Medulla oblongata (tissue), 1 donor: Measurements from ENCODE around the gene HPS1.
"Not testable (repeated sequence)": the region's sequence is repeated elsewhere in the genome, so short reads cannot be mapped to it uniquely, and the experiment has no call there.

Experiments used
- DNase-seq: peaks from one replicate; pipeline ENCODE4 v3.0.0-alpha.2; 2015; ENCODE audit errors: extremely low spot score

Gene HPS1

DNA sequence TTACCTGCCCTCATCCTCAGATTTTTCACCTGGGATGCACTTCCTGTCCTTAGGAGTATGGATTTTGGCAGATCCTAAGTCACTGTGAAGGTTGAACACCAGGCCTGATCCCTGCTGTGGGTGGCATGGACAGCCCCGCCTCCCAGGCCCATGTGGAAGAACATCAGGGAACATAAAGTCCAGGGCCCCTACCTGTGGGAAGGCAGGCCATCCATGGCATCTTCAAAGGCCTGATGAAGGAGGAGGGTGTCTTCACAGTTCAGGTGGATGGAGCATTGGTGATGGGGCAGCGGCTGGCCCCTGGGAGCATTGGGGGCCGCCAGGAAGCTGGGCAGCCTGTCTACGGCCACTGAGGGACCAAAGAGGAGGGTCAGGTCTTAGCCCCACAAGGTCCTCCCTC is 56.3 kb downstream of the HPS1 start:
- DNase-seq: no peak

DNA sequence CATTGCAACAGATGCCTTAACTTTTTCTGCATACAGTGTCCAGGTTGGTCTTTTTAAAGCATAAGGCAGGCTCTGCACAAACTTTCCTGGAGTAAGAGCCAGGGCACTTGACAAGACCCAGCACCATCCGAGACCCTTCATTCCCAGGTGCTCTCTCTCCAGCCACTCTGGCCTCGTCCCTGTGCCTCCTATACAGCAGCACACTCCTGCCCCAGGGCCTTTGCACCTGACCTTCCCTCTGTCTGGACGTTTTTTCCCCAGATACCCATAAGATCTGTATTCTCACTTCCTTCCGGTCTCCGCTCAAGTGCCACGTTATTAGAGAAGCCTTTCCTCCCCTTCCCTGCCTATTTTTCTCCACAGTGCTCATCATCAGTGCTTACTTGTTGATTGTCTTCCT is 57.3 kb downstream of the HPS1 start:
- no peak for DNase-seq

DNA sequence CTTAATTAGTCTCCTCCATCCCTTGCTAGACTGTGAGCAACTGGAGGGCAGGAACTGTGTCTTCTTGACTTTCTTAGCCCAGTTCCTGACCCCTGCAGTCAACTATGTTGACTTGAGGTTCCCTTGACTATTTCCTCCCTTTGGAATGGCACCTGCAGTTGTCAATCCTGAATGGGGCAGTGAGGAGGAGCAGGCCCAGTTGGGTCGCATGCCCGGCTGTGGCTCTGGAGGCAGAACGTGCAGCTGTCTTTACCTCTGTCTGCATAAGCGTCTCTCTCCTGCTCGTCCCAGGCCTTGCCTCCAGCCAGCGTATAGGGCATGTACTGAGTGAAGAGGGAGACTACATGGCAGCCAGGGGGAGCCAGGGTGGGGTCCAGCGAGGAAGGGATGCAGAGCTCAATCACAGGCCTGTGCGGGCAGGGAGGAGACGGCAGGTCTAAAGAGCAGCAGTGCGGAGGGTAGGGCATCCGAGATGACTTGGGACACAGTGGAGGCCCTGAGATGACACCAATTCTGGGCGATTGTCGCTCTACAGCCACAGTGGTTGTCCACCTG is 58.6 kb downstream of the HPS1 start:
- DNase-seq: no peak

DNA sequence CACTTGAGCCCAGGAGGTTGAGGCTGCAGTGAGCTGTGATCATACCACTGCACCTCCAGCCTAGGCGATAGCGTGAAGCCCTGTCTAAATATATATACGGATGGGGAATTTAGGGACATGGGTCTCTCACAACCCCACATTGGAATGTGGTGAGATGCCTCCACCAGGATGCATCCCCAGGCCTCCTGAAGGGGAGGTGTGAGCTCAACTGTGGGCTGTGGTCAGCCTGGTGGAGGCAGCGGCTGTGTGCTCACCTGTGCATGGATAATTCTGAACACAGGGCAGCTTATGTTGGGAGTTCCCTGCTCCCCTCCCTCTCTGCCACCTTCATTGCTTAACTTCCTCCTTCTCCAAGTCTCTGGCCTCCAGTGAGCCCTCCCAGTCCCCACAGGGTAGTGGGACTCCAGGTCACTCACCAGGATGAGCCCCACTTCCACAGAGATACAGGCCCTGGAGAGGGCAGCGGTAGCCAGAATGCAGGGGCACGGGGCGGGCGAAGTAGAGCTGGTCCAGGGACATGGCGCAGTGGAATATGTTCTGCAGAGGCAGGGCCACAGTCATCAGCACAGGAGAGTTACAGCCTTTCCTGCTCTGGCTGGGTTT is 62.1 kb downstream of the HPS1 start:
- no peak for DNase-seq

DNA sequence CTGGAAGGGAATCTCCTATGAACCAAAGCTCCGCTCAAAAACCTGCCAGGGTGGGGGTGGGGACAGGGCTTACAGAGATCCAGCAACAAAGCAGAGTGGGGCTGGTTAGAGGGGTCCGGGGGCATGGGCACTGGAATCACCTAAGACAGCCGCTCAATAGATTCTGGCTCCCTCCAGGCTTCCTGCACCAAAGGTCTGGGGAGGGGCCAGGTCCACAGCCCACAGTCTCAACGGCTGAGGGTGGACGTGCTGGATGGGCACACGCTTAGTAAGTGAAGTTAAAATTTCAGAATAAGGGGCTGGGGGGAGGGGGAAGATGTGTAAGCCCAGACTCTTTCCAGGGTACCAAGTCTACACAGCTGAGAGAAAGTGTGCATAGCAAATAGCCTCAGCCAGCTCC is 62.9 kb downstream of the HPS1 start:
- no peak for DNase-seq

DNA sequence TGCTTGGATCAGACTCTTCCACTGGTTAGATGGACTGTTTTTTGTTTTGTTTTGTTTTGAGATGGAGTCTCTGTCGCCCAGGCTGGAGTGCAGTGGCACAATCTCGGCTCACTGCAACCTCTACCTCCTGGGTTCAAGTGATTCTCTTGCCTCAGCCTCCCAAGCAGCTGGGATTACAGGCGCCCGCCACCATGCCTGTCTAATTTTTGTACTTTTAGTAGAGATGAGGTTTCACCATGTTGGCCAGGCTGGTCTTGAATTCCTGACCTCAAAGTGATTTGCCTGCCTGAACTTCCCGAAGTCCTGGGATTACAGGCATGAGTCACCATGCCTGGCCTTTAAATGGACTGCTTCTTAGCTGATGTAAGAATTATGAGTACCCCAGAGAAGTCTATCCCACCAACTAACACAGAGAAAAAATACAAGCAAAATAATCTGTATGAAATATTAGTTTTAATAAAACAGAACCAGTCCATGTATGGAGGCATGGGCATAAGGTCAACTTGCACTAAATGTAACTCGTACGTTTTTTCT is 63.5 kb downstream of the HPS1 start:
- DNase-seq: not testable (repeated sequence)

DNA sequence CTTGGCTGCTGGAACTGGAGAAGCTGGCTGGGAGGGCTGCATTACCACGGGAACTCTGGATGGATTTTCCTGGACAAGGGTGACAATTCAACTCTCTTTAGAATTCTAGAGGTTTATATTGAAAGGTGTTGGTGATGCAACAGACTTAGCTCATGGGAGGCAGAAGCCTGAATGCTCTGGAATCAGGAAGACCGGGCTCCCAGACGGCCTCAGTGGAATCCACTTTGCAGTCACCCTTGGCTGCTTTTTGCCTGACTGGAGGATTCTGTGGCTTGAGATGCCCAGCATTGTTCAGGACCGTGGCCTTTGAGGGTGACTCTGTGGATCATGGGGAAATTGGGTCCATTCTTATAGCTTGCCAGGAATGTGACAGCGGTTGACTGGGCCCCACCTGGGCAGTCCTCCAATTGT is 64.0 kb downstream of the HPS1 start:
- DNase-seq: no peak

DNA sequence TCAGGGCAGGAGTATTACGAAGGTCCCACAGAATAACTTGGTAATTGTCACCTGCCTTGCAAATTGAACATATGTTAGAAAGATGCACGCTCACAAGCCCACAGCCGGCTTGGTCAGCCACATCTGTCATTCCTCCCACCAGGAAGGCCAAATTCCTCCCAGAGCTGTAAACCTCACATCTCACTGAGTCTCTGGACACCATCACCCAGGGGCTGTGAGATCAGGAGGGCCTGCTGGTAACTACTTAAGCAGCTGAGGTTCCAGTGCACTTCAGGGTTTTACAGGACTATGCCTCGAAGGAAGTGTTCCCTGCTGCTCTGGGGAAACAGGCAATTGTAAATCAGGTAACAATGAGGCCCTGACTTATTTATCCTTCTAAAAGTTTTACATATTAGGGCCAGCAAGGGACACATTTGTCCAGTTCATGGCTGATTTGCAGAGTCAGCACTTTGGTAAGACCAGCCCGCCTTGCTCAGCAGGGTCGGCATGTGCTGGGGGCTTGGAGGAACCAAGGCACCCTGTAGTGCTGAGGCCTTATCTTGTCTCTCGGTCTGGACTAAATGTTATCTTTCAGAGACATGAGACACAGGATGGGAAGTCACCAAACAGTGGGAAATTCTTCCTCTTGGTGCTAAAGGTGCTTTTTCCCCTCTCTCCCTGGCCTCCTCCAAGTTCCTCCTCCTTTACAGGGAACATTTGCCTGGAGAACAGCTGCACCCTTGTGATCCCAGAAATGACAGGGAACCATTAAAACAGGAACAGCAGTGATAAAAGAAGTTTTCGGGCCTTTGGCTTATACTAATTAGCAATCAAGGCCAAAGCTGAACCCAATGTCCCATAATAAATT is 66.0 kb downstream of the HPS1 start:
- DNase-seq: no peak

DNA sequence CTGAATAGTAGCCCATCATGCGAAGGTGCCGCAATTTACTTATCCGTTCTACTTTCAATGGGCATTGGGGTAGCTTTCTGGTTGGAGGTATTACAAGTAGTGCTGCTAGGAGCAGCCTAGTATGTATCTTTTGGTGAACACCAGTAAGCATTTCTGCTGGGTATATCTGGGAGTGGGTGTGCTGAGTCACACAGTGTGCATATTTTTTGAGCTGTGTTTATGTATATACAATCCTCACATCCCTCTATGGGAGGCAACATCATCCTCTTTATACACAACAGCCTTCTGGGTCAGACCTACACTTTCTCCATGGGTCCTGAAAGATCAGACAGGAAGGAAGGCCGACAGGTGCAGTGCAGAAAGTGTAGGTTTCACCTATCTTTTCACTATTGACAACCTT is 68.0 kb downstream of the HPS1 start:
- no peak for DNase-seq

DNA sequence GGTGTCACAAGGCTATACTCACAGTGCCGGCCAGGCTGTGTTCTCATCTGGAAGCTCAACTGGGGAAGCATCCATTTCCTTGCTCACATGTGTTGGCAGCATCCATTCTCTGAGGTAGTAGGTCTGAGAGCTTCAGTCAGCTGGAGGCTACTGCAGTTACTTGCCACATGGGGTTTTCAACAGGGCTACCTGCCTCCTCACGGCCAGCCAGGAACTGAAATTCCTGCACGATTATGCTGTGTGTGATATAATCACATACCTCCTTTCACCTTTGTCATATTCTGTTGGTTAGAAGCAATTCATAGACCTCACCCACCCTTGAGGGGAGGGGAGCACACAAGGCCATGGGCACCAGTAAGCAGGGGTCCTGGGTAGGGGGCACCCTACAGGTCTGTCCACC is 69.2 kb downstream of the HPS1 start:
- DNase-seq: no peak

DNA sequence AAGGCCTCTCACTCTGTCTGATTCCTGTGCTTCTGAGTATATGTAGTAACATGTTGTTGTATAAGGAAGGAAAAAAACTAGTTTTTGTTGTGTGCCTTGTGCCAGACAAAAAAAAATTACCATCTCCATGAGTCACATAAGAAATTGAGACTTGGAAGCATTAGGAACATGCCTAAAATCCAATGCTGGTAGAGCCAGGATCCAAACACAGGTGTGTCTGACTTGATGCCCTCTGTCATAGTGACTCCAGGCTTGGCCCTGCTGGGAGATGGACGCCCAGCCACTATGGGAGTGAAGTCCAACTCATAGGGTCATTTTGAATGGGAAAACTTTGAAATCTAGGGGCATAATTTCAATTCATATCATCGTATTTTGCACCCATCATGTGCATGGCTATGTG is 69.7 kb downstream of the HPS1 start:
- DNase-seq: no peak

DNA sequence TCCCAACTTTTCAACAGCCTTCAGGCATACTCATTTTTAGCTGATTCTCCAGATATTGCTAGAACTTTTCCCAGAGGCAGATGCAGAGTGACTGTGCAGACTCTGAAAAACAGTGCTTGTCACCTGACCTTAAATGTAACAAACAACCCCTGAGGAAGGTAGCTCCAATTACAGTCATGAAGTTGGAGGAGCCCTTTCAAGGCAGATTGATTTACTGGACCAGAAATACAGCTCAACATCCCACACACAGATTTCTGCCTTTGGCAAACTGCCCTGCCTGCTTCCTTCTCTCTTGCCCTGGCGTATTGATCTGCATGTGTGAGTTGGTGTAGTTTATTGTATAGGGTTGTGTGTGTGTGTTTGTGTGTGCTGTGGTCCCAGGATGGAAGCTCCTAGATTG is 70.2 kb downstream of the HPS1 start:
- DNase-seq: no peak

DNA sequence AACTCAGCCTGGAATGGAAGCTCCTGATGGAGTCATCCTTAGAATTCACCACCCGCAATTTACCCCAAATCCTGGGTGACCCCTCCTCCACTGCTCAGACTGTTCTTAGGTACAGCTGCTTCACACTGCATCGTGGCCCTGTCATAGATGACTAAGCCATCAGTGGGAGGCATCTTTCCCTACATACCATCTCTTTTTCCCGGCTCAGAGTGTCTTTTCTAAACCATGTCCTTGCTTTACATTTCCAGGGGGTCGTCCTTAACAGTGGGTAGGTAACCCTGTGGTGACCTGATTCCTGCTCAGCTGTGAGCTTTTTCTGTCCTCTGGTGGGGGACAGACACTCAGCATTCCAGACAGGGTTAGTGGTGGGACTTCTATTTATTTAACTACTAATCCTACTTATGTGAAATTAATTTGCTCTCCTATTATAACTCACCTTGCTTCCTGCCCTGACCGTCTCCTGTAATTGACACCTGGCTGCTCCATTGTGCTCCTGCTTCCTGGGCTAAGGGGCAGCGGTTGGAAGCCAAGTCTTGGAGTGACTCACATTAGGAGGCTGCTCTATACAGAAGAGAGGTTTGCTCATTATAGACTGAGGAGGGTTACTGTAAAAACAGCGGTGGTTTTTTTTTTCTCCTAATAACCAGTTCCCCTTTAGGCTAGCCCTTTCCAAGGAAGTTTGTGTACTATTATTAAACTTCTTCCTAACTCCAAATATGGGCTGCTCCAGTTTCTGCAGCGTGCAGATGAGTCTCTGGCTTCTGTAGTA is 72.3 kb downstream of the HPS1 start:
- DNase-seq: no peak

DNA sequence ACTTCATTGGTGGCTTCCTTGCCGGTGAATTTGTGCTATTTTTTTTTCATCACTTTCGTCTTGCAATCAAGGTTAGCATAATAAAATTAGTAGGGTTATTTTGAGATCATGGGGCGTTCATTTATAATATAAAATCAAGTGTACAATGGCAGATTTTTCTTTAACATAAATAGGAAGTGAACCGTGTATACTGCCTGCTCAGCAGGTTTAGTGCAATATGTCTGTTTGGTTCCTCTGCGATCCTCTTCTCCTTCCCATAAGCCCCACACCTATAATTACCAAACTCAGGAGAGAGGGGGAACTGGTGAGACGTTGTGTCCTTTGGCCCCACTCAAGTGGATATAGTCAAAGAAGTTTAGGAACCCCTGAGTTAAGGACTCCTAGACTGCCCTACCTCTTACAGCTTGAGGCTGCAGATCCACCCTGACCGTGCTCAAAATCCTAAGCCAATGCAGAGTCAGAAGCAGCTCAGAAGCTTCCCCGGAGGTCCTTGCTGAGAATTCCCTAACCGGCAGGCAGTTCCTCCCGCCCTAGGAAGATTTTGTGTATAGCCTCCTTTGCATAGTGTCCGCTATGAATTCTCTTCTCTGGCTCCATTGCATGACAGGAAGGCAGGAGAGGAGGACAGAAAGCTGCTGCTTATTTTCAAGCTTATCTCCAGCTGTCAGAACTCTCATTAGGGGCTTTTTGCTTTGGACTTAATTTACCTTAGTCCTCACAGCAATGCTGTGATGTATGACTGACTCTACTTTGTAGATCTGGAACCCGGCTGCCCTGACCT is 73.3 kb downstream of the HPS1 start:
- no peak for DNase-seq

DNA sequence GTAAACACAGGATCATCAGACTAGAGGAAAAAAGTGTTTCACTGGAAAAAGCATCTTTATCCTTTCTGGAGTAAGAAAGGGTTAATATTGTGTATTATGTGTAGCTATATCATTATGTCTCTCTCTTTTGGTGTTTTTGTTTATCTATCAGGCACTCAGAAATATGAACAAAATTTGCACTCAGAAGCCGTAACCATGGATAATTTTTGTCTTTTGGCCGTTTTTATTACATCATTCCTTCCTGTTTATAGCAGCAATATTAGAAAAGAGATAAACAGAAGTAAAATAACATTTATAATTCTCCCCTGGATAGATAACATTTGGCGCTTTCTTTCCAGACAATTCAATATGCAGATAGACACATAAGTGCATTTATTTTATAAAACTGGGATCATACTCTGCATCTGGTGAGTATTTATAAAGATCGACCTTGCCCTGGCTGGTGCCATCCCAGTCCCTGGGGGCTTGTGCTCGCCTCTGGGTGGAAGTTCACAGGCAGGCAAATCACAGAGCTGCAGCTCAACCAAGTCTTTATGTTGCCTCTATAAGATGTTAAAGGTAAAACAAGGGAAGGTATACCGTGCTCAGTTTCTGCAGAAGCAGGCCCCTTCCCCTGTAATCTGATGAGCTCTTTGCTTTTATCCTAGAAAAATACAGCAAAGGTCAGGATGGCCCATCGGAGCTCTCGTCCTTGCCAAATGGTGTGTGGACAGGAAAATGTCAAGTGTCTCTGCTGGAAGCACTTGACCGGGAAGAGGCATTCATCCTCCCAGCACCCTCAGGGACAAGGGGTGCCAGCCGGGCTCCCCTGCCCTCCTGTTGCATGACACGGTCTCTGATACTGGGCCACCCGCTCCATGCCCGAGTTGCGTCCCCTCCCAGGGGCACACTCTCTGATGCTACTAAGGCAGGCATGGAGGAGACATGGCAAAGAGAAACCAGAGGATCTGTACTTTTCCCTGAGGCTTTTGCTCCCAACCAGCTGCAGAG is 75.6 kb downstream of the HPS1 start:
- DNase-seq: no peak

DNA sequence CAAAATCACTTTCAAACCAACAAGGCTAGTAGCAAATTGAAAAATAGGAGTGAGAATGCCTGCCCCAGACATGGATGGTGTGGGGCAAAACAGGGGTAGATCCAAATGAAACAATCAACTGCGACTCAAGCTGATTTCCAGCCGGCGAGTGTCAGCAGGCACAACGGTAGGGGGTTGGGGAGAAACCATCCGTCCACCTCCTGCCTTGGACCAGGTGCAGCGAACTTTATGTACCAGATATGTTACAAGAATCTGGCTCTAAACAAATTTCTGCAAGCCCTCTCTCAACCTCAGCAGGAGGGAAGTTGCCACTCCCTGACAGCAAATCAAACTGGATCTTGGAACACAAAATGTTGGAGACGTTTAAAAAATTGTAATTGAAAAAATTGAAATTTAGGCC is 76.9 kb downstream of the HPS1 start:
- no peak for DNase-seq

DNA sequence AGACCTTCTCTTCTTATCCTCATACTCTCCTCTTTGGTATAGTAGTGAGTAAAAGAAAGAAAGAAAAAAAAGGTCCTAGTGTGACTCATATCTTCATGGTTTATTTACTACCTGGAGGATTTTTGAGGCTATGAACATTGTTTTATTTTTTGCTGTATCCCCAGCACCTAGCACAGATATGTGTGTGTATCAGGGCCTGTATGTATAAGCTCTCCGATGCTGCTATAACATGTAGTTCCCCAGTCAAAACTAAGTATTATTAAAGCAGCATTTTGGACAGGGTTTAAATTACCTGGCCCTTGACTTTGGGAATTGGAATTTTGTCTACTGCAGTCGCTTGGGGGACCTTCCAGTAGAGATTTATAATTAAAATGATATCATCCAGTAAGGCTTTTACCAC is 78.1 kb downstream of the HPS1 start:
- DNase-seq: no peak

DNA sequence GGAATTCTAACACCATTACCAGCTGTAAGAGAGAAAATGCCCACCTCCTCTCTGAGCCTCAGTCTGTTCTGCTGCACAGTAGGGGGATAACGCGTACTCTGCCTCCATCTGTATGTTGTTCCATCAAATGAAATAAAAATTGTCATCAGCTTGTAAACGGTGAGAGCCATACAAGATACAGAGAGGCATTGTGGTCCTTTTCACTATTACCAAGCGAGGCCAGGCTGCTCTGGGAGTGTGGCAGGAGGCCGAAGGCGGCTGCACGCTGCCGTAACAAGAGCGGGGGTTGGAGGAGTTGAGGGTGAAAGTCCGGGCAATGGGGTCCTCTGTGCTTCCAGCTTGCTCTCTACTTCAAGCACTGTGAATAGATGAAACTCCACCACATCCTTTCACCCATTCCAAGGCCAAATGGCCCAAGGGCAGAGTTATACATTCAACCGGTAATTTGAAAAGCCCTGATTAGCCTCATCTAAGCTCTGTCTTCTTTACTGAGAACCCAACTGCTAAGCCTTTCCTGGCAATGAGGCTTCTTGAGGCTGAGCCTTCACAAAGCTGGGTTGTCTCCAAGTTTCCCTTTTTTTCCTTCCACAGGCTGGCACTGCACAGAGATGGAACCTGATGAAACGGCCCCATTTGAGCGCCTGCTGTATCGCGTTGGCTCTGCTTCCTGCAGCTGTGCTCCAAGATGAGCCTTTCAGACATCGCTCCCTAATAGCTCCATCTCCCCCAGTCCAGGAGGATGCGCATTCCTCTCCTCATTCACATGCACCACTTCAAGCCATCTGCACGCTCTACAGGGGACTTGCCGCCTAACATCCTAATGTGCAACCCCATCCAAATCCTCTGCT is 78.9 kb downstream of the HPS1 start:
- DNase-seq: peak; percentile 72
